ENCODE data around the gene IQSEC1.

IQSEC1 gene

DNA sequence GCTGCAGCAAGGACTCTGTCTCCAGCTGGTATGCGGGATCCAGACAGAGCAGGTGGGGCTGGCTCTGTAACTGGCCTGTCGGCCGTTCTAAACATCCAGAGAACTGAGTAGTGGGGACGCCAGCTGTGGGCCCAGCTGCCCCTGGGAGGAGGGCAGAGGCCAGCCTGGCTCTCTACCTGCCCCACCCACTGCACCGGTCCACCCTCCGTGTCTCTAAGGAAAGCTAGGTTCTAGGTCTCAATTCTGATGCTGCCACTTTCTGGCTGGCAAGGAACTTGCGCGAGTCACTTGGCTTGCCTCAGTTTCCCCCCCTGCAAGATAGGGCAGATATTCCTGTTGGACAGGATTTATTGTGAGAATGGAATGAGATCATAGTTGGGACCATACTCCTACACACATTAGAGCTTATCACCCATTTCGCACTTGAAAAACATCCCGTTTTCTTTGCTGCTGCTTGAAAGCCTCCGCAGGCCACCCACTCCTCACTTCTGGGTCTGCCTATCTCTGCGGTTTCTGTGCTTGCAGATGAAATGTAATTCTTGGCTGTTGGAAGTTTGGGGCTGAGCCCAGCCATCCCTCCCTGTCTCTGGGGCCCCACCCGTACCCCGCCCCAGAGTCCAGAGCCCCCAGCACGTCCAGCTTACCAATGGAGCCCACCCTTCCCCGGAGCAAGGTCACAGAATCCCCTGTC, 65.8 kb downstream of the IQSEC1 start:
- in situ Hi-C loops (cut with HindIII; ENCODE audit: low sequenced_read_pairs): no loop called here

DNA sequence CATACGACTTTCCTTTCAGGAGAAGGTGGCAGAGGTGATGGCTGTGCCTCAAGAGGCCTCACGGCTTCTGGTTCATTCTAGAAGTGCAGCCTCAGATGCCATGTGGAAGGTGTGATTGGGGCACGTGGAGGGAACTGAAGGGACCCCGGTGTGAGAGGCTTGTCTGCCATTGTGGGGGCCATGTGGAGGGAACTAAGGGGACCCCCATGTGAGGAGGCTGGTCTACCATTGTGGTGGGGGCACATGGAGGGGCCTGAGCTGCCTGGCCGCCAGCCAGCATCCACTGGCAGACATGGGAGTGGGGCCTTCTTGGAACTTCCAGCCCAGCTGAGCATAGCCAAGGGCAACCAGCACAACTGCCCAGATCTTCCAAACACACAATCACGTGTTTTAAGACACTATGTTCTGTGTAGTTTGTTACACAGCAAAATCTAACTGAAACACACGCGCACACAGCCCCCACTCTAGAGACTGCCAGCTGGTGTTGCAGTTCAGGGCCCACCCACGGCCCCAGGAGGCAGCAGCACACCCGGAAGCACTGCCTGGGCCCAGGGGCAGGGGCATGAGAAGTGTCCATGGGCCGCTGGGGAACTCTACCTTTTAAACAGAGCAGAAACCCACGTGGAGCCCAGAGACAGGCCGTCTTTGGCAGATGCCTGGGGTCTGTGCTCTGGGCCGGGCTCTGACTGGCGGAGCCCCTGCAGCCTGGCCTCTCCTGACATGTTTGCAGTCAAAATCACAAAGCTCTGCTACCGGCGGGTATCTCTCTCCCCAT, 66.8 kb downstream of the IQSEC1 start:
- in situ Hi-C loops (cut with HindIII; ENCODE audit: low sequenced_read_pairs): no loop called here

DNA sequence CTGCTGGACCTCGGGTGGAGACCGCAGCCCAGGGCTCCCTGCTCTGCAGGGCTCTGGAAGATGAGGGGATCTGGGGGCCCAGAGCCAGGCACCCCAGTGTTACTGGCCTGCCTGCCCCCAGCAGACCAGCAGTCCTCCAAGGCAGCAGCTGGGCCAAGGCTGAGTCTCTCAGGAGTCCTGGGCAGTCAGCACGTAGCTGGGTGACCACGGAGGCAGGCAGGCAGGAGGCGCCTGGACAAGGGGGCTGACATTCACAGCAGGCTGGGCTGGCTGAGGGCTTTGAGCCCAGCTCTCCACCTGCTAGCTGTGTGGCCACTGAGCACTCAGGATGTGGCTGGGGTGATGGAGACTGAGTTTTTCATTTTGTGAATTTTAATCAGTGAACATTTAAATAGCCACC, 67.9 kb downstream of the IQSEC1 start:
- in situ Hi-C loops (cut with HindIII; ENCODE audit: low sequenced_read_pairs): no loop called here

DNA sequence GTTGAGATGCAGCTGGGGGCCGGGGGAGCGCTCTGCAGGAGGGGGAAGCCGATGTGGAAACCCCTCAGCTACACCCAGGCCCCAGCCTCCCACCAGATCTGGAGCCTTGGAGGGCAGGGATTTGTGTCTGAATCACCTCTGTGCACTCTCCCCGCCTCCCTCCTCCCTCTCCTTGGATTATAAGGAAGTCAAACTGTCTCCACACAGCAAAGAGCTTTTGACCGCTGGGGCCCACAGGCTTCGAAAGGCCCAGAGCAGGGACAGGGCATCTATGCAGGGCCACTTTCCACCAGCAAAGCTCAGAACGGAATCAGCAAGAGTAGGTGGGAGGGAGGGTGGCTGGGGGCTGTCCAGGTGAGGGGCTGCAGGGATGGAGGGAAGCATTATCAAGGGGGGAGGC, 68.9 kb downstream of the IQSEC1 start:
- in situ Hi-C loops (cut with HindIII; ENCODE audit: low sequenced_read_pairs): no loop called here

DNA sequence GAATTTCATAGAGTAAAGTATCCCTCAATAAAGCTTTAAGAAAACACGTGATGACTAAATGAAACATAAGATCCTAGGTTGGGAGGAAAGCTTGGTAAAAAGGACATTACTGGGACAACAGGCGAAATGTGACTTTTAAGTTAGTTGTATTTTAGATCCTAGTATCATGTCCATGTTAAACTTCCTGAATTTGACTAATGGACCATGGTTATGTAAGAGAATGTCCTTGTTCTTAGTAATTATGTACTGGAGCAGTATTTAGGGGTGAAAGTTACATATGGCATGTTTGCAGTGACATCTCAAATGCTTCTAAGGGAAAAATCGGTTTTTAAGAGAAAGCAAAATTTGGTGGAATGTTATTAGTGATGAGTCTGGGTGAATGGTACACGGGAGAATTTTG, 69.6 kb downstream of the IQSEC1 start:
- in situ Hi-C loops (cut with HindIII; ENCODE audit: low sequenced_read_pairs): no loop called here

DNA sequence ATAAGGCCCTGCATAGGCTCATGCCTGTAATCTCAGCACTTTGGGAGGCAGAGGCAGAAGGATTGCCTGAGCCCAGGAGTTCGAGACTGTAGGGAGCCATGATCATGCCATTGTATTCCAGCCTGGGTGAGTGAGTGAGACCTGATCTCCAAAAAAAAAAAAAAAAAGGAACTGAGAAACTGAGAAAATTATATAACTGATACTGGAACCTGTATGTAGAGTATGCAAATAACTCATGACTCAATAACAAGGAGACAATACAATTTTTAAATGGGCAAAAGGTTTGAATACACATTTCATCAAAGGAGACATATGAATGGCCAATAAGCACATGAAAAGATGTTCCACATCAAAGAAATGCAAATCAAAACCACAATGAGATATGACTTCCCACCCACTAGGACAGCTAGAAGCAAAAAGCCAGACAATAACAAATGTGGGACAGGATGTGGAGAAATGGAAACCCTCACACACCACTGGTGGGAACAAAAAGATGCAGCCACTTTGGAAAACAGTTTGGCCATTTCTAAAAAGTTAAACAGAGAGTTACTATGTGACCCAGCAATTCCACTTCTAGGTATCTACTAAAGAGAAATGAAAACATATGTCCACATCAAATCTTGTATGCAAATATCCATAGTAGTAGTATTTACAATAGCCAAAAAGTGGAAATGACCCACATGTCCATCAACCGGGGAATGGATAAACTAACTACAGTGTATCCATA, 70.7 kb downstream of the IQSEC1 start:
- in situ Hi-C loops (cut with HindIII; ENCODE audit: low sequenced_read_pairs): no loop called here

DNA sequence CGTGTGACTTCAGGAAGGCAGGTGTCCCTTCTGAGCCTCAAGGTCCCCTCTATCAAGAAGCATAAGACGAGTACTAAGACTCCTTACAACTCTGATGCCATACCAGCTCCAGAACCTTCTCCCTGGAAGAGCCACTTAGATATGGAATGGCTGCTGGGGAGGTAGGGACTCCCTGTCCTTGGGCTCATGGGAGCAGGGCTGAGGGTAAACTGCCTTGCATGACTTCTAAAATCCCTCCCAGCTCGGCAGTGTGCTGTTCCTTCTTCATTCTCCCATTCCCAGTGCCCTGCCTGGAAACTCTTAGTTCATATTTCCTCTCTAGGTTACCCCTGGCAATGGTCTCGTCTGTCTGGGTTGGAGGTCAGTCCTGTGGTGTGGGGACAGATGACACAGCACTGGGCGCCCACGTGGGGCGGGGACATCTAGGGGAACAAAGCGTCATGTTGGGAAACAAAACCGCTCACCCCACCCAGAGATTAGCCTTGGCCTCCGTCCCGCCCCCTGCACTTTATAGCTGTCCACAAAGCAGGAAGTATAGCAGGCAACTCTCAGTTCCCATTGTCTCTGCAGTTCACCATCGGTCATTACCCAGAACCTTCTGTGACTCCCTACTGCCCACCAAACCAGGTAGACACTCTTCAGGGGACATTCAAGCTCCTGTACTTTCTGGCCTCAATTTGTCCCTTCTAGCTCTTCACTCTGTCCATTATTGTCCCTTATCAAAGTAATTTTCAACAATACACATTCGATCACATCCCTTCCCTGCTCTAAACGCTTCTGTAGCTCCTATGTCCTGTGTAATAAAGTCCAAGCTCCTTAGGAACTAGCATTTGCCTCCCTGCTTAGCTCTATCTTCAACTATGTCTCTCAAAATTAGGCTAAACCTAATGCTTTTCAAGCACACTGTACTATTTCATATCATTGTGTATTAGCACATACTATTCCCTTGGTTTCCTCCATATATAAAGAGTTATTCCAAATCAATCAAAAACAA, 73.8 kb downstream of the IQSEC1 start:
- in situ Hi-C loops (cut with HindIII; ENCODE audit: low sequenced_read_pairs): no loop called here

DNA sequence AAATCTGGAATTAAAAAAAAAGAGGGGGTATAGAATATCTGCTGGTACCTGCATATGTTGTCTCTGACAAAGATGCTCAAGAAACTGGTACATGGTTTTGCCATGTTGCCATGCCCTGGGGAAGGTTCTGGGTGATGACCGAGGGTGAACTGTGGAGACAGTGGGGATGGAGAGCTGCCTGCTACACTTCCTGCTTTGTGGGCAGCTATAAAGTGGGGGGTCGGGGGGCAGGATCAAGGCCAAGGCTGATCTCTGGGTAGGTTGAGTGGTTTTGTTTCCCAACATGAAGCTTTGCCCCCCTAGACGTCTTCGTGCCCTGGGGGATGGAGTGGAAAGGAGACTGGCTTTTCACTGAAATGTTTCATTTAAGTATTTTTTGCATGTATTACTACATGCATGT, 74.6 kb downstream of the IQSEC1 start:
- in situ Hi-C loops (cut with HindIII; ENCODE audit: low sequenced_read_pairs): no loop called here

DNA sequence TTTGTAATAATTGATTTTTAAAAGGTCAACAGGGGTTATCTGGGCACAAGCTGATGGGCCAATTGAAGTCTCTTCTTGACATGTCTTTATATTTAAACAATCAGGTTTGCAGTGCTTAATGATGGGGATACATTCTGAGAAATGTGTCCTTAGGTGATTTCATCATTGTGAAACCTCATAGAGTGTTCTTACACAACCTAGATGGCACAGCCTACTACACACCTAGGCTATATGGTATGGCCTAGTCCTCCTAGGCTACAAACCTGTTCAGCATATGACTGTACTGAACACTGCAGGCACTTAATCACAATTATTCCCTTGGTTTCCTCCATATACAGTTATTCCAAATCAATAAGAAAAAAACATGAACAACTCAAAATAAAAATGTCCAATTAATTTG, 75.8 kb downstream of the IQSEC1 start:
- in situ Hi-C loops (cut with HindIII; ENCODE audit: low sequenced_read_pairs): no loop called here

DNA sequence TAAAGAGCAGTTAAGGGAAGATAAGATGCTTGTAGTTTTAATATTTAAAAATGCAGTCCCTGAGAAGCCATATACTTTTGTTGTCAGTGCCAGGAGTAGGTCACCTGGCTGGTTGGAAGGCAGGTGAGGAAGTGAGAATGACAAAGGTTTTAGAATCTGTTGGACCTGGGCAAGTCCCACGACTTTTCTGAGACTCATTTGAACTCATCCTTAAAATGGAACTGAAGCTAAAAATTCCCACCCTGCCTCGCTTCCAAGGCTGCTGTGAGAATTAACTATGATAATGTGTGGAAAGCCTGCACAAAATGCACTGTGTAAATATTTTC, 77.1 kb downstream of the IQSEC1 start:
- in situ Hi-C loops (cut with HindIII; ENCODE audit: low sequenced_read_pairs): no loop called here

DNA sequence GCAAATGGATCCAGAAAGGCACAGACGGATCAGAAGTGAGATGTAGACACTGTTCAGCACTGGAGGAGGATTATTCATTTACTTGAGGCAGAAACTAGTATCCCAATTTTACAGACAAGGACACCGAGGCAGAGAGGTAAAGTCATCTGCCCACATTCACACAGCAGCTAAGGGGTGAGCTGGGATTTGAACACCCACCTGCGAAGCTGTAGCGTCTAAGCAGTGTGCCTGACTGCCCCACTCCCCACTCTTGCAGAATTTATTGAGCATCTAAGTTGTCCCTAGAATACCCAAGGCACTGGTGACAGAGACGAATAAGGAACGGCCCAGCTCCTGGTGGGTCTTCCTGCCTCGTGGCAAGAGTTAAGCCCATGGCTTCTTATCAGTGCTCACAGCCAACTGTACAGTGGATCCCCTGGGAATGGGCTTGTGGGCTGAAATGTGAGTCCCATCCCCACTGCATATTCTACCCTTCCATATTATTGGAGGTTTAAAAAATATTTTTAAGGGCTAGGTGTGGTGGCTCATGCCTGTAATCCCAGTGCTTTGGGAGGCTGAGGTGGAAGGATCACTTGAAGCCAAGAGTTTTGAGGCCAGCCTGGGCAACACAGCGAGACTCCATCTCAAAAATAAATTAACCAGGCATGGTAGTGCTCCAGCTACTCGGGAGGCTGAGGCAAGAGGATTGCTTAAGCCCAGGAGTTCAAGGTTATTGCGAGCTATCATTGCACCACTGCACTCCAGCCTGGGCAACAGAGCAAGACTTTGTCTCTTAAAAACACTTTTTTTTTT, 77.6 kb downstream of the IQSEC1 start:
- in situ Hi-C loops (cut with HindIII; ENCODE audit: low sequenced_read_pairs): no loop called here

DNA sequence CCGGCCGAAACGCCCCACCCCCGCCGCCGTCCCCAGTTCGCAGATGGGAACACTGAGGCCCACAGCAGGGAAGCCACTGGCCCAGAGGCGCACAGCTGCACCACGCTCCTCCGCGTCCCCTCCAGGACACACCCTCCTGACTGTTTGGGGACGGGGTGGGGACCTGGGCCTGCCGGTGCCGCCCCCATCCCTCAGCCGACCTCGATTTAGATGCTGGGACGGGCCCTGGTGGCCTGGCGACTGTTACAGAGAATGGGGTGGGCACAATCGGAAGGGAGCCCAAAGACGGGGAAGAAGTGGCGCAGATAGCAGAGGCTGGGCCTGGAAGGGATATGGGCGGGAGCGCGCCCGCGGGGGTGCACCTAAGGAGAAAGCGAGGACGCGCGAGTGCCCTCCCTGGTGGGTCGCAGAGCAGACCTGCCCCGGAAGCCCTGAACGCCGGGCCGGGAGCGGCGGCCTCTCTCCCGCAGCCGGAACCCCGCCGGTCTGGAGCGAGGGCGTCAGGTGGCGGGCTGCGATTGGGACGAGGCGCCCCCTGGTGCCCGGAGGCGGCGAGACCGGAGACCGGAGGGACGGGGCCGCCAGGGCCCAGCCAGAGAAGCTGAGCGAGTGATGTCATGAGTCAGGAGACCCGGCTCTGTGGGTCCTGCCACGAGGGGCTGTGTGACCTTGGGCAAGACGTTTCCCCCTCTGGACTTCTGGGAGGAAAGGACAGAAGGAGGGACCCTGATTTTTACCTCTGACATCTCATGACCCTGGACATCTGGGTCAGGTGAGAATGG, 78.4 kb downstream of the IQSEC1 start:
- in situ Hi-C loops (cut with HindIII; ENCODE audit: low sequenced_read_pairs): no loop called here

DNA sequence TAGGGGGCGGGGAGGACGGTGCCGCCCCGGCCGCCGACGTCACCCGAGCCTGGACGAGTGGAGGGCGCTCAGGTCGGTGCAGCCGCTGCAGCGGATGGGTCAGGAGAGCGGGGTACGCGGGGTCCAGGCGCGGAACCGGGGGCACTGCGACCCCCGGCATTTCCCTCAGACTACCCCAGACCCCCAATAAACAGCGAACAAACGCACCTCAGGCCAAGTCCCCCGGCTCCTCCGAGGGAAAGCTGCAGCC, 78.9 kb downstream of the IQSEC1 start:
- in situ Hi-C loops (cut with HindIII; ENCODE audit: low sequenced_read_pairs): no loop called here

DNA sequence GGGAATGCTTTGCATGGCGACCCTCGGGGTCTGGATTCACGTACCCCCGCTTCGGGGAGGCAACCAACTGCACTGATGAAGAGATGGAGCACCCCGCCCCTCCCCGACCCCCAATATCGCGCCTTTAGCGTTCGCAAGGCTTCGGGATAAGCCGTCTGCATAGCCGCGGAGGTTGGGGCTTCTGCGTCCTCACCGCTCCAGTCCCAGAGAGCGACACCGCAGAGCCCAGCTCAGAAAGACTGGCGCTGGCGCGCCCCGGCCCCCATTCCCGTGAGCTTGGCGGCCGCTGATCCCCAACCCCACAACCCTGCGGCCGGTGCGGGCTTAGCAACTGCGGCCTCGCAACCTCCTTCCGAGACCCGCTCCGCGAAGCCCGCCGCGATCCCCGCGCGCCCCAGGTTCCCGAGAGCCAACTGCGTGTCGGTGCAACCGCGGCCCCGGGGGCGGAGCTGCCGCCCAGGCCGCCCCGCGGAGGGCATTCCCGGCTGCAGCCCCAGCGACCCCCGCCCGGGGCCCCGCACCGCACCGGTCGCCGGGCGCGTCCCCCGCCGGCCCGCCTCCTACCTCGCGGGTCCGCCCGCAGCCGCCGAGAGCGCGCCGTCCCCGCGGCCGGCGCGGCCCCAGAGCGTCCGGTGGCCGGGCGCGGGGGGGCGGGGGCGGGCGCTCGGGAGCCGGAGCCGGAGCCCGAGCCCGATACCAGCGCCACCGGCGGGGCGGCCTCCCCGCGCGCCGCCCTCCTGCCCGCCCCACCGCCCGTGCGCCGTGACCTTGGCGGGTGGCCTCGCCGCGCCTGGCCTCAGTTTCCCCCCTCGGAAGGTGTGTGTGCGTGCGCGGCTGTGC, 79.5 kb downstream of the IQSEC1 start:
- in situ Hi-C loops (cut with HindIII; ENCODE audit: low sequenced_read_pairs): no loop called here

DNA sequence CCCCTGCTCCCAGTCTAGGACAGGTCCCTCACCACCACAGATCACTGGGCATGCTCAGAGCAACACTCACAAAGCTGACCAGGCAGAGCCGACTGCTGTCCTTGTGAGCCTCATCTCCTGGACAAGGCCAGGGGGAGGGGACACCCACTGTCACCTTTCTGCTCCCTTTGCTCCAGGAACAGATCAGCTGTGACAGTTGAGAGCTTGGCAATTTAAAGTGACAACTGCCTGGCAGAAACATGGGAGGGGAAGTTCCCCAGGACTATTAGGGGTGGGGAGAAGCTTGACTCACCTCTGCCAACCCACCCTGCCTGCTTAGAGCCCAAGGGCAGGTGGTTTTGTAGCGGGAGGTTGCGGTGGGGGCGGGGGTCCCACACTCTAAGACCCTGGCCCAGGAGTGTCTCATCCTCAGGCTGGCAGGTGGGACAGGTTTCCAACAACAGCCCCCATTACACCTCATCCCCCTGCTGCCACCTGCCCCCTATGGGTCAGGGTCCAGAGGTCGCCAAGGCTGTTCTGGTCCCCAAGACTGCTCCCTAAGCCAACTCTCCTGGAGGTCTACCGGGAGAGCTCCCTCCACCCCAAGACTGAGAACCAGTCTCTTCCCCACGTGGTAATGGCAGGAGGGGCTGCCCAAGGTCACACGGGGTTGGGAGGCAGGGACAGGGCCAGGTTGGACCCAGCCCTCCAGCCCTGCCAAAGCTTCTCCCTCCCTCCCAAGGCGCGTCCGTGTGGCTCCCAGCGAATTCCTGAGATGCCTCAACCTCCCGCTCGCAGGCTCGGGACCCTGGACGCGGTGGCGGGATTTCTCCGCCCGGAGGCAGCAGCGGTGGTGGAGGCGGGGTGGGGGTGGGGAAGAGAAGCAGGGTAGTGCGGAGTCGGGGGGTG, 80.4 kb downstream of the IQSEC1 start:
- in situ Hi-C loops (cut with HindIII; ENCODE audit: low sequenced_read_pairs): no loop called here

DNA sequence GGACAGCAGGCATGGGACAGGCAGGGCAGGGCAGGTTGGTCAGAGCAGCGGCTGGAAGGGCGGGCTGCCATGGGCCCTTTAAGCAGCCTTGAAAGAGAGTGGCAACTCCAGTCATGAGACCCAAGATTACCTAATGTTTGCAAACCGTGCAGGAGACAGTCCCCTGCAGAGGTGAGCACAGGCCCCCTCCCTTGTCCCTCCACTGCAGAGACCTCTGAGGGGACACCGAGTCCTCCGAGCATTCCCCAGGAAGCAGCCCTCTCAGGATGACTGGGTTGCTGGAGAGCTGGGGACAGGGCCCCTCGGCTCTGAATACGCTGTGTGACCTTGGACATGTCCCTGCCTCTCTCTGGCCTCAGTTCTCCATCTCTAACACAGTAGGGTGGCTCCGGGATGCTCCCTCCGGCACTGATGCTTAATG, 81.4 kb downstream of the IQSEC1 start:
- in situ Hi-C loops (cut with HindIII; ENCODE audit: low sequenced_read_pairs): no loop called here

DNA sequence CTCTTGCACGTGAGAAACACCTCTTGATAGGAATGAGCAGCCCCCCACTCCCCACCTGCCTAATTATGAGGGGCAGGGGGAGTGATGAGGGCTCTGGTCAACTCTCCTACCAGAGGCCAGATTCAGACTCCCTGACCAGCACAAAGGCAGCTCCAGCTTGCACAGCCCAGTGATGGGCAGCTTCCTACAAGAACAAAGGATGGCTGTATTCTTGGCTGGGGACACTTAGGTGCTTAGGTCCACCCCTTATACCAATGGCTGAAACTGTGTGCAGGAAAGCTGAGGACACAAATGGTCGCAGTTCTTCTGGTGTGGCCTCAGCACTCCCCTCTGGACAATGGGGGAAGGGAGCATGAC, 81.8 kb downstream of the IQSEC1 start:
- in situ Hi-C loops (cut with HindIII; ENCODE audit: low sequenced_read_pairs): no loop called here
